HepG2 (cell line): ENCODE results near the gene SEC31A. TPM values are rescaled to one million over a fixed set of nuclear protein-coding genes. Genes with fewer than 3 reads are reported as not detected.

Experiments
- ARHGAP35 ChIP-seq: sonication (generic); formaldehyde crosslinking; IDR thresholded peaks from 2 replicates; pipeline ENCODE4 v1.9.0; 2022; ENCODE audit warnings: mild to moderate bottlenecking, inconsistent platforms, moderate library complexity, missing genetic modification reagents, borderline replicate concordance
- CC2D1A ChIP-seq: sonication (generic); formaldehyde crosslinking; IDR thresholded peaks from 2 replicates; pipeline ENCODE4 v1.8.1; 2023; ENCODE audit warnings: mild to moderate bottlenecking, missing genetic modification reagents
- EEA1 ChIP-seq: sonication (generic); formaldehyde crosslinking; IDR thresholded peaks from 2 replicates; pipeline ENCODE4 v1.5.1; 2020; ENCODE audit warnings: mild to moderate bottlenecking, missing genetic modification reagents, borderline replicate concordance
- FOXK2 ChIP-seq: fragments of 450-650 bp; IDR thresholded peaks from 2 replicates; pipeline ENCODE4 v1.6.1; 2016
- HMGA1 ChIP-seq: sonication (generic); formaldehyde crosslinking; conservative IDR thresholded peaks from 2 replicates; pipeline ENCODE4 v1.4.0; 2020; ENCODE audit warnings: missing genetic modification reagents
- JUNB ChIP-seq: sonication (generic); formaldehyde crosslinking; IDR thresholded peaks from 2 replicates; pipeline ENCODE4 v1.8.0; 2022; ENCODE audit warnings: missing genetic modification reagents, mild to moderate bottlenecking, borderline replicate concordance
- NFRKB ChIP-seq: fragments of 450-650 bp; IDR thresholded peaks from 2 replicates; pipeline ENCODE4 v1.6.1; 2017
- PLRG1 ChIP-seq: fragments of 450-650 bp; conservative IDR thresholded peaks from 2 replicates; pipeline ENCODE4 v1.6.1; 2016
- SMYD3 ChIP-seq: sonication (generic); formaldehyde crosslinking; IDR thresholded peaks from 2 replicates; pipeline ENCODE4 v1.8.1; 2023; ENCODE audit warnings: mild to moderate bottlenecking, missing genetic modification reagents
- SOX13 ChIP-seq, 3 experiments: fragments of 450-650 bp in 1 of 3; sonication (generic) in 1 of 3; formaldehyde crosslinking in 1 of 3; IDR thresholded peaks in 2 of 3; conservative IDR thresholded peaks in 1 of 3; 2 replicates each; pipeline versions ENCODE4 v1.5.0 to v1.6.1; 2016 to 2020; ENCODE audit warnings: antibody characterized with exemption in 1 of 3, mild to moderate bottlenecking in 1 of 3, missing compliant biosample characterization in 1 of 3, missing genetic modification reagents in 1 of 3, moderate library complexity in 1 of 3
- TBL1XR1 ChIP-seq: fragments of 150-350 bp; IDR thresholded peaks from 2 replicates; pipeline ENCODE4 v1.6.1; 2014; ENCODE audit warnings: borderline replicate concordance, low read length; ENCODE audit not compliant: partially characterized antibody
- WIZ ChIP-seq: sonication (generic); formaldehyde crosslinking; IDR thresholded peaks from 2 replicates; pipeline ENCODE4 v1.5.1; 2020; ENCODE audit warnings: mild to moderate bottlenecking, missing genetic modification reagents
- YEATS2 ChIP-seq: sonication (generic); formaldehyde crosslinking; IDR thresholded peaks from 2 replicates; pipeline ENCODE4 v1.4.0; 2020; ENCODE audit warnings: missing genetic modification reagents, borderline replicate concordance
- ZKSCAN1 ChIP-seq: fragments of 150-350 bp; IDR thresholded peaks from 2 replicates; pipeline ENCODE4 v1.6.1; 2014; ENCODE audit warnings: low read length
- ZNF329 ChIP-seq: sonication (generic); formaldehyde crosslinking; IDR thresholded peaks from 2 replicates; pipeline ENCODE4 v1.9.0; 2021; ENCODE audit warnings: low read depth, mild to moderate bottlenecking, missing genetic modification reagents
- ZNF543 ChIP-seq: sonication (generic); formaldehyde crosslinking; IDR thresholded peaks from 2 replicates; pipeline ENCODE4 v1.4.0; 2020; ENCODE audit warnings: mild to moderate bottlenecking, missing genetic modification reagents
- ZZZ3 ChIP-seq: sonication (generic); formaldehyde crosslinking; IDR thresholded peaks from 2 replicates; pipeline ENCODE4 v1.4.0; 2020; ENCODE audit warnings: missing genetic modification reagents, mild to moderate bottlenecking, borderline replicate concordance
- polyA plus RNA-seq, 8 experiments: library from polyadenylated mRNA; depleted of rRNA in 3 of 8; stranded (reverse) in 7 of 8; unstranded in 1 of 8; fragments of >200 nt; fragmentation: Illumina TruSeq in 4 of 8; extraction: Trizol in 4 of 8; gene quantifications; 2 replicates each; pipeline versions ENCODE4 v1.2.1 to v1.2.3, GENCODE V29; 2011 to 2016; ENCODE audit warnings: low read depth in 4 of 8, missing spikeins in 1 of 8, mixed read lengths in 1 of 8; ENCODE audit not compliant: insufficient read depth in 1 of 8
- total RNA-seq, 5 experiments: library from RNA; depleted of rRNA; stranded (reverse); fragments of >200 nt; fragmentation: Illumina TruSeq; extraction: Trizol; gene quantifications; 2 replicates each; pipeline ENCODE4 v1.2.3, GENCODE V29; 2016; ENCODE audit warnings: low read depth in 1 of 5
- TF ChIP-seq, protein P1 (sequence below): sonication (generic); formaldehyde crosslinking; IDR thresholded peaks from 2 replicates; pipeline ENCODE4 v1.5.0; 2020; ENCODE audit warnings: mild to moderate bottlenecking, missing genetic modification reagents
- TF ChIP-seq, protein P2 (sequence below): sonication (generic); formaldehyde crosslinking; IDR thresholded peaks from 2 replicates; pipeline ENCODE4 v1.8.0; 2022; ENCODE audit warnings: mild to moderate bottlenecking, missing genetic modification reagents
- TF ChIP-seq, protein P3 (sequence below), 2 experiments: sonication (generic) in 1 of 2; formaldehyde crosslinking in 1 of 2; IDR thresholded peaks; 2 replicates each; pipeline versions ENCODE4 v1.4.0 to v1.6.1; 2016 to 2020; ENCODE audit warnings: borderline replicate concordance in 1 of 2, low read depth in 1 of 2, mild to moderate bottlenecking in 1 of 2, missing genetic modification reagents in 1 of 2

The SEC31A gene
- total and polyA plus RNA-seq, 2 of the 13 experiments (the other 11 are each of a cell fraction or from before 2014, with no cell fraction given), result 231 to 435 TPM

DNA sequence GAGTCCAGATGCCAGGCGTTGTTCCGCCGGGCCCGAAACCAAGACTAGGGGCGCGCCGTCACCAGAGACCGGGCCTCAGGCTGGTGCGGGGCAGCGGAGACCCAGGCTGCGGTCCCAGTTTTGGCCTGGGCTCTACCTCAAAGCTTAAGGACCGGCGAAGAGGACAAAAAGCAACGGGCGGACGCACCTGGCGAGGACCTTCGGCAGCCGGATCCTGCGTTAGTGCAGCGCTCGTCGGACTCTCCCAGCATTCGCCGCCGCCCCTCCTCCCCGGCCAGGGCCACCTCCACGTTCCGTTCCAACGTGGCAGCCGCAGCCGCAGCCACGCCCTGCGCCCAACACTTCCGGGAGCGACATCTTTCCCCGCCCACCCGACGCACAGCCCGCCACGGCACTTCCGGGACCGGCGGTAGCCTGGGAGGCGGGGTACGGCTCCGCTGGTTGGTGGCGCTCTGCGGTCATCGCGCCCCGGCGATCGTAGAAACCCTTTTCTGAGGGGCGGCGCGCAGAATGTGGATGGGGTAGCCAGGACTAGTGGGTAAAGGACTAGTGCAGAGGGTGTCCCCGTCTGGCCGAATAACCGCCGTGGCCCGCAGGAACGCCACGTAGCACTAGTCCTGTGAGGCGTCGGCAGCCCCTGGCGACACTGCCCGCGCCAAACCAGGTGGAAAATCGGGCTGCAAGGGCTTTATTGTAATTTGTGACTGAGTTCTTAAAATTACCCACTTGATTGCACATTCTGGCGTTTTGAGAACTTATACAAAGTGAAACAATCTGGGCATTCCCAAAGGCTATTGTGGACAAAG lies at the start of gene SEC31A (continued):
- TF ChIP-seq, protein P1, sequence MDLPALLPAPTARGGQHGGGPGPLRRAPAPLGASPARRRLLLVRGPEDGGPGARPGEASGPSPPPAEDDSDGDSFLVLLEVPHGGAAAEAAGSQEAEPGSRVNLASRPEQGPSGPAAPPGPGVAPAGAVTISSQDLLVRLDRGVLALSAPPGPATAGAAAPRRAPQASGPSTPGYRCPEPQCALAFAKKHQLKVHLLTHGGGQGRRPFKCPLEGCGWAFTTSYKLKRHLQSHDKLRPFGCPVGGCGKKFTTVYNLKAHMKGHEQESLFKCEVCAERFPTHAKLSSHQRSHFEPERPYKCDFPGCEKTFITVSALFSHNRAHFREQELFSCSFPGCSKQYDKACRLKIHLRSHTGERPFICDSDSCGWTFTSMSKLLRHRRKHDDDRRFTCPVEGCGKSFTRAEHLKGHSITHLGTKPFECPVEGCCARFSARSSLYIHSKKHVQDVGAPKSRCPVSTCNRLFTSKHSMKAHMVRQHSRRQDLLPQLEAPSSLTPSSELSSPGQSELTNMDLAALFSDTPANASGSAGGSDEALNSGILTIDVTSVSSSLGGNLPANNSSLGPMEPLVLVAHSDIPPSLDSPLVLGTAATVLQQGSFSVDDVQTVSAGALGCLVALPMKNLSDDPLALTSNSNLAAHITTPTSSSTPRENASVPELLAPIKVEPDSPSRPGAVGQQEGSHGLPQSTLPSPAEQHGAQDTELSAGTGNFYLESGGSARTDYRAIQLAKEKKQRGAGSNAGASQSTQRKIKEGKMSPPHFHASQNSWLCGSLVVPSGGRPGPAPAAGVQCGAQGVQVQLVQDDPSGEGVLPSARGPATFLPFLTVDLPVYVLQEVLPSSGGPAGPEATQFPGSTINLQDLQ (CRISPR knock-in tag), result peak; percentile 70; the same call in 1 of the 2 replicates
- TF ChIP-seq ZKSCAN1, result peak; percentile 15; the same call in 1 of the 2 replicates
- no peak; the same call in 1 of the 2 replicates for TF ChIP-seq JUNB
- no peak for TF ChIP-seq HMGA1 (CRISPR knock-in tag)
- no peak for TF ChIP-seq ARHGAP35 (CRISPR knock-in tag)
- TF ChIP-seq CC2D1A (CRISPR knock-in tag), result 0 out of 2 replicates have a peak, but pooled peaks have one; percentile 12
- TF ChIP-seq TBL1XR1, result no peak
- 0 out of 2 replicates have a peak, but pooled peaks have one; percentile 34 for TF ChIP-seq SOX13 (IDR thresholded peaks at IDR 0.05)
- peak in 1 of 2 experiments; percentile 3; a peak in 1 of 4 replicates for TF ChIP-seq SOX13 (CRISPR knock-in tag; conservative IDR thresholded peaks at IDR 0.05 in 1 of 2, IDR thresholded peaks at IDR 0.05 in 1 of 2)
- no peak for TF ChIP-seq NFRKB
- peak; percentile 41; the same call in 1 of the 2 replicates for TF ChIP-seq SMYD3 (CRISPR knock-in tag)
- TF ChIP-seq, protein P2, sequence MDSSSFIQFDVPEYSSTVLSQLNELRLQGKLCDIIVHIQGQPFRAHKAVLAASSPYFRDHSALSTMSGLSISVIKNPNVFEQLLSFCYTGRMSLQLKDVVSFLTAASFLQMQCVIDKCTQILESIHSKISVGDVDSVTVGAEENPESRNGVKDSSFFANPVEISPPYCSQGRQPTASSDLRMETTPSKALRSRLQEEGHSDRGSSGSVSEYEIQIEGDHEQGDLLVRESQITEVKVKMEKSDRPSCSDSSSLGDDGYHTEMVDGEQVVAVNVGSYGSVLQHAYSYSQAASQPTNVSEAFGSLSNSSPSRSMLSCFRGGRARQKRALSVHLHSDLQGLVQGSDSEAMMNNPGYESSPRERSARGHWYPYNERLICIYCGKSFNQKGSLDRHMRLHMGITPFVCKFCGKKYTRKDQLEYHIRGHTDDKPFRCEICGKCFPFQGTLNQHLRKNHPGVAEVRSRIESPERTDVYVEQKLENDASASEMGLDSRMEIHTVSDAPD (CRISPR knock-in tag), result peak; percentile 88
- peak; percentile 76; the same call in 1 of the 2 replicates for TF ChIP-seq ZZZ3 (CRISPR knock-in tag)
- TF ChIP-seq ZNF543 (CRISPR knock-in tag), result peak; percentile 85; the same call in 1 of the 2 replicates
- TF ChIP-seq FOXK2, result peak; percentile 32; the same call in 1 of the 2 replicates
- 0 out of 2 replicates have a peak, but pooled peaks have one; percentile 65 for TF ChIP-seq WIZ (CRISPR knock-in tag)
- TF ChIP-seq YEATS2, result peak; percentile 92
- TF ChIP-seq, protein P3, sequence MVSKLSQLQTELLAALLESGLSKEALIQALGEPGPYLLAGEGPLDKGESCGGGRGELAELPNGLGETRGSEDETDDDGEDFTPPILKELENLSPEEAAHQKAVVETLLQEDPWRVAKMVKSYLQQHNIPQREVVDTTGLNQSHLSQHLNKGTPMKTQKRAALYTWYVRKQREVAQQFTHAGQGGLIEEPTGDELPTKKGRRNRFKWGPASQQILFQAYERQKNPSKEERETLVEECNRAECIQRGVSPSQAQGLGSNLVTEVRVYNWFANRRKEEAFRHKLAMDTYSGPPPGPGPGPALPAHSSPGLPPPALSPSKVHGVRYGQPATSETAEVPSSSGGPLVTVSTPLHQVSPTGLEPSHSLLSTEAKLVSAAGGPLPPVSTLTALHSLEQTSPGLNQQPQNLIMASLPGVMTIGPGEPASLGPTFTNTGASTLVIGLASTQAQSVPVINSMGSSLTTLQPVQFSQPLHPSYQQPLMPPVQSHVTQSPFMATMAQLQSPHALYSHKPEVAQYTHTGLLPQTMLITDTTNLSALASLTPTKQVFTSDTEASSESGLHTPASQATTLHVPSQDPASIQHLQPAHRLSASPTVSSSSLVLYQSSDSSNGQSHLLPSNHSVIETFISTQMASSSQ (IDR thresholded peaks at IDR 0.05; ENCODE audit: low read depth), result no peak; the same call in 1 of the 2 replicates
- TF ChIP-seq, protein P3 (CRISPR knock-in tag; IDR thresholded peaks at IDR 0.05; ENCODE audit: borderline replicate concordance), result peak; percentile 85
- 0 out of 2 replicates have a peak, but pooled peaks have one; percentile 74 for TF ChIP-seq EEA1 (CRISPR knock-in tag)
- no peak for TF ChIP-seq PLRG1
- TF ChIP-seq ZNF329 (CRISPR knock-in tag), result peak; percentile 90
